Mammary epithelial cell (primary cell): ENCODE measurements around the gene PPP1R37.

Experiments
- EZH2 ChIP-seq: IDR thresholded peaks from 2 replicates; pipeline ENCODE4 v1.6.1; 2012; ENCODE audit warnings: low read length, inconsistent platforms, borderline replicate concordance
- TF ChIP-seq, protein P1 (sequence below), 2 donors: IDR thresholded peaks in 1 of 2; conservative IDR thresholded peaks in 1 of 2; 2 replicates each; pipeline ENCODE4 v1.5.1; 2011 to 2012; ENCODE audit warnings: inconsistent platforms in 2 of 2, low read length in 2 of 2, mild to moderate bottlenecking in 2 of 2, control low read depth in 1 of 2, low read depth in 1 of 2; ENCODE audit not compliant: insufficient read depth in 1 of 2; ENCODE audit errors: extremely low read depth in 1 of 2

DNA sequence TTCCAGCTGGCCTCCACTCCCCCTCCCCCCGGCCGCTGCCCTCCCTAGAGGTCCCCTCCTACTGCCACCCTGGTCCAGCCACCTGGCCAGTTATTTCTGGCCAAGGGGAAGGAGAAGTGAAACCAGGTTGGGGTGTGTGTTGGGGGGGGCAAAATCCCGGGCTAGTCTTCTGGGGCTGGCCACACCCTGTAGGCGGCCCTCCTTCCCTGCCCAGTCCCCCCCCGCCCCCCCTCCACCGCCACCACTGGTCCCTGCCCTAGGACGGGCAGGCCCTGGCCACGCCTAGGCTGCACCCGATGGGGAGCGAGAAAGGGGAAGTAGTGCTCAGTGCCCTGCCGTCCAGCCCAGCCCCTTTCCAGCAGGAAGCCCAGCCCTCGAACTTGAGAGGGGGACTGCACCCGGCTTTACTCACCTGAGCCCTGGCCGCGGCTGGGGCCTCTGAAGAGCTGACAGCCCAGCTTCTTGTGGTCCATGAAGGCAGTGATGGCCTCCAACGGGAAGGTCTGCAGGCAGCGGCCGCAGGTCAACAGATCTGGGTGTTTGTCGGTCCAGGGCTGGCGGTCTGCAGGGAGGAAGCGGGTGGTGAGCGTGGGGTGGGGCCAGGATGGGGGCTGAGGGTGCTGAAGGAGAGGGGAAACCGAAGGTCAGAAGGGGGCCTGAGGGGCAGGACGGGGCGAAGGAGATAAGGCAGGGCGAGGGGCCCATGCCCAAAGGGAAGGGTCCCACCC is 17.5 kb upstream of the PPP1R37 start:
- TF ChIP-seq, protein P1, sequence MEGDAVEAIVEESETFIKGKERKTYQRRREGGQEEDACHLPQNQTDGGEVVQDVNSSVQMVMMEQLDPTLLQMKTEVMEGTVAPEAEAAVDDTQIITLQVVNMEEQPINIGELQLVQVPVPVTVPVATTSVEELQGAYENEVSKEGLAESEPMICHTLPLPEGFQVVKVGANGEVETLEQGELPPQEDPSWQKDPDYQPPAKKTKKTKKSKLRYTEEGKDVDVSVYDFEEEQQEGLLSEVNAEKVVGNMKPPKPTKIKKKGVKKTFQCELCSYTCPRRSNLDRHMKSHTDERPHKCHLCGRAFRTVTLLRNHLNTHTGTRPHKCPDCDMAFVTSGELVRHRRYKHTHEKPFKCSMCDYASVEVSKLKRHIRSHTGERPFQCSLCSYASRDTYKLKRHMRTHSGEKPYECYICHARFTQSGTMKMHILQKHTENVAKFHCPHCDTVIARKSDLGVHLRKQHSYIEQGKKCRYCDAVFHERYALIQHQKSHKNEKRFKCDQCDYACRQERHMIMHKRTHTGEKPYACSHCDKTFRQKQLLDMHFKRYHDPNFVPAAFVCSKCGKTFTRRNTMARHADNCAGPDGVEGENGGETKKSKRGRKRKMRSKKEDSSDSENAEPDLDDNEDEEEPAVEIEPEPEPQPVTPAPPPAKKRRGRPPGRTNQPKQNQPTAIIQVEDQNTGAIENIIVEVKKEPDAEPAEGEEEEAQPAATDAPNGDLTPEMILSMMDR (conservative IDR thresholded peaks at IDR 0.05 in 1 of 2, IDR thresholded peaks at IDR 0.05 in 1 of 2; ENCODE audit: extremely low read depth in 1 of 2, insufficient read depth in 1 of 2, low read depth in 1 of 2, low read length in 2 of 2), result no peak
- TF ChIP-seq EZH2, result no peak
